OCI-LY7 (cell line): ENCODE measurements around the gene FGF11.

ENCODE experiments used
- EZH2phosphoT487 ChIP-seq: fragments of 200-600 bp; sonication (generic); IDR thresholded peaks from 2 replicates; pipeline ENCODE4 v1.6.1; 2018; ENCODE audit warnings: low read depth, borderline replicate concordance, mild to moderate bottlenecking, mixed run types, antibody characterized with exemption, low read length, moderate library complexity, mixed read lengths
- TF ChIP-seq, protein P1 (sequence below): fragments of 200-600 bp; sonication (generic); conservative IDR thresholded peaks from 2 replicates; pipeline ENCODE4 v1.5.1; 2014; ENCODE audit warnings: mild to moderate bottlenecking, antibody characterized with exemption, low read length, moderate library complexity, mixed read lengths

DNA sequence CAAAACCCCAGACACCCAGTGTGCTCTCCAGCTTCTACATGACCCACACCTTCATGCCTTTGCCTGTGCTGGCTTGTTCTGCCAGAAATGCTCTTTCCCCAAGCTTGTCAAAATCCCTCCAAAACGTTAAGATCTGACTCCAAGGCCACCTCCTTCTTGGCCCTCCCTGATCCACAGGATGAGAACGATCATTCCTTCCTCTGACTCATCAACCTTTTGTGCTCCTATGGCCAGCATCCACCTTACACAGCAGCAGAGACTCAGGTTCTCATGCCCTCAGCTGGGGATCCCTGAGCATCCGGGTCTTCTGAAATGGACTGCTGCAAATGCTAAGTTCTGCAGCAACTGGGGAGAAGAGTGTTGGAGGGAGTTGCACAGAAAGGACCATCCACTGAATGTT lies 37.2 kb downstream of the FGF11 start:
- TF ChIP-seq, protein P1, sequence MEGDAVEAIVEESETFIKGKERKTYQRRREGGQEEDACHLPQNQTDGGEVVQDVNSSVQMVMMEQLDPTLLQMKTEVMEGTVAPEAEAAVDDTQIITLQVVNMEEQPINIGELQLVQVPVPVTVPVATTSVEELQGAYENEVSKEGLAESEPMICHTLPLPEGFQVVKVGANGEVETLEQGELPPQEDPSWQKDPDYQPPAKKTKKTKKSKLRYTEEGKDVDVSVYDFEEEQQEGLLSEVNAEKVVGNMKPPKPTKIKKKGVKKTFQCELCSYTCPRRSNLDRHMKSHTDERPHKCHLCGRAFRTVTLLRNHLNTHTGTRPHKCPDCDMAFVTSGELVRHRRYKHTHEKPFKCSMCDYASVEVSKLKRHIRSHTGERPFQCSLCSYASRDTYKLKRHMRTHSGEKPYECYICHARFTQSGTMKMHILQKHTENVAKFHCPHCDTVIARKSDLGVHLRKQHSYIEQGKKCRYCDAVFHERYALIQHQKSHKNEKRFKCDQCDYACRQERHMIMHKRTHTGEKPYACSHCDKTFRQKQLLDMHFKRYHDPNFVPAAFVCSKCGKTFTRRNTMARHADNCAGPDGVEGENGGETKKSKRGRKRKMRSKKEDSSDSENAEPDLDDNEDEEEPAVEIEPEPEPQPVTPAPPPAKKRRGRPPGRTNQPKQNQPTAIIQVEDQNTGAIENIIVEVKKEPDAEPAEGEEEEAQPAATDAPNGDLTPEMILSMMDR = no peak
- no peak for TF ChIP-seq EZH2phosphoT487
